ENCODE measurements around the gene CELF2. TPM values are rescaled to one million over a fixed set of nuclear protein-coding genes. Genes with fewer than 3 reads are reported as not detected.

The CELF2 gene
- total RNA-seq, 4 donors from 2014 or later = 27.0 to 44.1 (median 31.3) TPM

DNA sequence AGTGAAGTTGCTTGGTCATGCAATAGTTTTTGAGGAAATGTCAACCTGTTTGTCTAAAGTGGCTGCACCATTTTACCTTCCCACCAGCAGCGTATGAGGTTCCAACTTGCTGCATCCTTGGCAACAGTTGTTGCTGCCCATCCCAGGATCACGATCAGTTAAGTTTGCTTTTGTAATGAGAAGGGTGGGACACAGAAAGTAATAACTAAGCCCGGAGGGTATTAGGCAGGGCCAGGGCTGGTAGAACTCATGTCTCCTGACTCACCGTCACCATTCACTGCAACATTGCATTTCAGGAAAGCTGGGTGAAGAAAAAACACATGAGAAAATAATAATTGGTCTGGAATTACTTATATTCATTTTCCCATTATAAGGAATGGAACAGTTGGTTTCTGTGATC, 25.4 kb downstream of the CELF2 start:
- no peak overlapping the region for H3K27ac ChIP-seq
- no peaks in the 10 kb centered on the region for H3K27me3 ChIP-seq
- TF ChIP-seq POLR2AphosphoS5 (IDR thresholded peaks at IDR 0.05) = no peak
- TF ChIP-seq POLR2A (IDR thresholded peaks at IDR 0.05) = no peak
- TF ChIP-seq, protein P1, sequence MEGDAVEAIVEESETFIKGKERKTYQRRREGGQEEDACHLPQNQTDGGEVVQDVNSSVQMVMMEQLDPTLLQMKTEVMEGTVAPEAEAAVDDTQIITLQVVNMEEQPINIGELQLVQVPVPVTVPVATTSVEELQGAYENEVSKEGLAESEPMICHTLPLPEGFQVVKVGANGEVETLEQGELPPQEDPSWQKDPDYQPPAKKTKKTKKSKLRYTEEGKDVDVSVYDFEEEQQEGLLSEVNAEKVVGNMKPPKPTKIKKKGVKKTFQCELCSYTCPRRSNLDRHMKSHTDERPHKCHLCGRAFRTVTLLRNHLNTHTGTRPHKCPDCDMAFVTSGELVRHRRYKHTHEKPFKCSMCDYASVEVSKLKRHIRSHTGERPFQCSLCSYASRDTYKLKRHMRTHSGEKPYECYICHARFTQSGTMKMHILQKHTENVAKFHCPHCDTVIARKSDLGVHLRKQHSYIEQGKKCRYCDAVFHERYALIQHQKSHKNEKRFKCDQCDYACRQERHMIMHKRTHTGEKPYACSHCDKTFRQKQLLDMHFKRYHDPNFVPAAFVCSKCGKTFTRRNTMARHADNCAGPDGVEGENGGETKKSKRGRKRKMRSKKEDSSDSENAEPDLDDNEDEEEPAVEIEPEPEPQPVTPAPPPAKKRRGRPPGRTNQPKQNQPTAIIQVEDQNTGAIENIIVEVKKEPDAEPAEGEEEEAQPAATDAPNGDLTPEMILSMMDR (IDR thresholded peaks at IDR 0.05) = no peak
- no peak for TF ChIP-seq EP300 (IDR thresholded peaks at IDR 0.05; ENCODE audit: low read depth)
- no peak for DNase-seq
- H3K4me3 ChIP-seq = no peak overlapping the region
- intact Hi-C loops (cut with DNase I; ENCODE audit: low total_unique reads) = no loop called here
- no peaks in the 10 kb centered on the region for H3K36me3 ChIP-seq
- no peaks in the 10 kb centered on the region for H3K9me3 ChIP-seq
- WGBS, 2 donors (ENCODE audit: low coverage in 1 of 2) = 86 to 96% methylated on average over 4 of the region's 4 CpGs
- in situ Hi-C loops (cut with MboI; ENCODE audit: low pct_ligation_motif_present in 1 of 4, low pct_unique_long_range_greater_than_20kb in 1 of 4, low sequenced_read_pairs in 3 of 4) = loop anchor here in 3 of 4 donors (25.0 kb wide), 2 partner anchors 1431 to 1706 kb away; no protein-coding TSS in a partner anchor
- H3K4me1 ChIP-seq = peaks cover 0 to 11% (median 6%) of the 10 kb centered on the region in 4 donors

DNA sequence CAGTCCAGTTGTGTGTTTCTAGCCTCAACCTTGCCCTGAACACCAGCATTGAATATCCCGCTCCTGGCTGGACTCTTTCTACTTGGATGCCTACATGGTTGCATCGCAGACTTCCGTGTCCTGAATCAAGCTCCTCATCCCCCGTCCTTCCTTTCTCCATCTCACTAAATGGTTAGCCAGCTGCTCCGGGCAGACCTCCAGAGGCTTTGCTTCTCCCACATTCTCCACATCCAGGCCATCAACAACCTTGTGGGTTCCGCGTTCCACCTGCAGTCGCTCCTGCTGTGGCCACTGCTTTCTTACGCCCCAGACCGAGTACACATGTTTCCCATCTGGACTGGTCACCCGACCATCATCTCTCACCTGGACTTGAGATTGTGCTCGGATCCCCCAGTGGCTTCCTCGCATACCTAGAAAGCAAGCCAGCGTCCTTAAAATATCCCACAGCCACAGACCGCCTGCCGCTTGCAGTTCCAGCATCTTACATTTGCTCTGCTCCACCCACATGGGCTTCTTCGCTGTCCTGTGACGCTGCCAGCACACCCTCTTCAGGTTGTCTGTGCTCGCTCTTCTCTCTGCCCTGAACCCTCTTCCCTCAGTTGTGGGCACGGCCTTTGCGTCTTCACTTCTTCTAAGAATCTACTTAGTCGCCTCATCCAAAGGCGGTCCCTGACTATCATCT, 25.9 kb downstream of the CELF2 start:
- intact Hi-C loops (cut with DNase I; ENCODE audit: low total_unique reads) (no loop called here), in situ Hi-C loops (cut with MboI; ENCODE audit: low pct_ligation_motif_present in 1 of 4, low pct_unique_long_range_greater_than_20kb in 1 of 4, low sequenced_read_pairs in 3 of 4) (loop anchor here in 3 of 4 donors (25.0 kb wide), 2 partner anchors 1431 to 1706 kb away; no protein-coding TSS in a partner anchor)
- TF ChIP-seq, protein P1 (IDR thresholded peaks at IDR 0.05) = no peak
- TF ChIP-seq POLR2AphosphoS5 (IDR thresholded peaks at IDR 0.05) (no peak), POLR2A (IDR thresholded peaks at IDR 0.05) (no peak), EP300 (IDR thresholded peaks at IDR 0.05; ENCODE audit: low read depth) (no peak)
- H3K4me3 ChIP-seq = no peak overlapping the region
- H3K9me3 ChIP-seq = no peaks in the 10 kb centered on the region
- DNase-seq = no peak
- H3K27me3 ChIP-seq = no peaks in the 10 kb centered on the region
- no peak overlapping the region for H3K27ac ChIP-seq
- peaks cover 4 to 13% (median 9%) of the 10 kb centered on the region in 4 donors for H3K4me1 ChIP-seq
- 91 to 97% methylated on average over 18 to 23 of the region's 23 CpGs for WGBS, 2 donors (ENCODE audit: low coverage in 1 of 2)
- no peaks in the 10 kb centered on the region for H3K36me3 ChIP-seq

DNA sequence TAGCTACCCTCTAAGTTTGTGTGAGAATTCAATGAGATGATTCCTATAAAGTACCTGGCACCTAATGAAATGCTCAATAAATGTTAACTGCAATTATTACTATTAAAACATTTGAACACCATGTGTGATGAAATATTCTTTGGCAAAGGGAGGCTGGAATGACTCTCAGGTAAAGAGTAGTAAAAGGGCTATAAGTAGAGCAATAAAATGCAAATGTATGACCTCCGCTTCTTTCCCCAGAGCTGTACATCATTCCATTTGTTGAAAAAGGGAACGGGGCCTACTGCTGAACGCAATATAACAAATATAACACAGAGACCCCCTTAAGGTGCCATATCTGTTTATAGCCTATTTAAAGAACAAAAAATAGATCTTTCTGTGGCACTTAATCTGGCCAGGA, 27.8 kb downstream of the CELF2 start:
- H3K27ac ChIP-seq = peak overlapping the region in 2 of 4 donors; percentile 24 to 36
- H3K27me3 ChIP-seq = no peaks in the 10 kb centered on the region
- TF ChIP-seq POLR2A (IDR thresholded peaks at IDR 0.05) (no peak), POLR2AphosphoS5 (IDR thresholded peaks at IDR 0.05) (no peak), EP300 (IDR thresholded peaks at IDR 0.05; ENCODE audit: low read depth) (no peak)
- TF ChIP-seq, protein P1 (IDR thresholded peaks at IDR 0.05) = no peak
- intact Hi-C loops (cut with DNase I; ENCODE audit: low total_unique reads) = no loop called here
- H3K4me3 ChIP-seq = no peak overlapping the region
- in situ Hi-C loops (cut with MboI; ENCODE audit: low pct_ligation_motif_present in 1 of 4, low pct_unique_long_range_greater_than_20kb in 1 of 4, low sequenced_read_pairs in 3 of 4) = loop anchor here in 3 of 4 donors (25.0 kb wide), 2 partner anchors 1433 to 1708 kb away; no protein-coding TSS in a partner anchor
- no peaks in the 10 kb centered on the region for H3K9me3 ChIP-seq
- no peak for DNase-seq
- H3K36me3 ChIP-seq = no peaks in the 10 kb centered on the region
- 58 to 60% methylated on average over 3 of the region's 3 CpGs for WGBS, 2 donors (ENCODE audit: low coverage in 1 of 2)
- peaks cover 7 to 15% (median 10%) of the 10 kb centered on the region in 4 donors for H3K4me1 ChIP-seq

DNA sequence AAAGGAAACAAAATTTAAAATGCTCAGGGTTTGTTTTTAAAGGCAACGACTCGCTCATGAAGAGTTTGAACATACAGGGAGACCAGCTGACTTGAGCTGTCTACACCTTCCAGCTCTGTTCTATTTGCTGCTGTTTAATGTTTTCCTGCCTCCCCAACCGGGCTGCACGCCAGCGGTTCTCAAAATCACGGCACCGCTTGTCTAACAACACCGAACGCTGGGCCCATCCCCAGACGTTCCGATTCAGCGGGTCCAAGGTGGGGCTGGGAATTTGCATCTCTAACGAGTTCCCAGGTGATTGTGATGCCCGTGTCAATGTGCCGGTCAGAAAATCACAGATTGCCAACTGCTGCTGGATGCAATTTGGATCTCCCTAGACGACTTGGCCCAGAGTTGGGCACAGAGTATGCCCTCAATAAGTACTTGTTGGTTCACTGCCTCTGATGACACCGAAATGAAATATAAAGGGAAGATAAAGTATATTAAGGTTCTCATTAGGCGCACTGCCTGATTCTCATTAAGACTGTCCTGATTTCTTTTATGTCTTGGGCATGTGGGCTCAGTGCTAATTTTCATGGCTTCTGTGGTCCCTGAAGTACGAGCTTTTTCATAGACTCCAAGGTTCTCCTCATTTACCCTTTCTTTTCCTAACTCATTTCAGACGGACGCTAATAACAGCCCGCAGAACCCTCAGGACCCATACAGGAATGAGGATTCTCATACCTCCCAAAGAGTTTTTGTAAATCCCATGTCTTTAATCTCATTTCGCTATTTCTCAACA, 28.5 kb downstream of the CELF2 start:
- intact Hi-C loops (cut with DNase I; ENCODE audit: low total_unique reads) (no loop called here), in situ Hi-C loops (cut with MboI; ENCODE audit: low pct_ligation_motif_present in 1 of 4, low pct_unique_long_range_greater_than_20kb in 1 of 4, low sequenced_read_pairs in 3 of 4) (loop anchor here in 3 of 4 donors (25.0 kb wide), 2 partner anchors 1434 to 1709 kb away; no protein-coding TSS in a partner anchor)
- Histone ChIP-seq H3K4me3 (no peak overlapping the region), H3K36me3 (no peaks in the 10 kb centered on the region), H3K27me3 (no peaks in the 10 kb centered on the region), H3K9me3 (no peaks in the 10 kb centered on the region), H3K4me1 (peaks cover 7 to 19% (median 14%) of the 10 kb centered on the region in 4 donors), H3K27ac (peak overlapping the region; percentile 11 to 36 (median 21))
- TF ChIP-seq POLR2A (IDR thresholded peaks at IDR 0.05) (no peak), EP300 (IDR thresholded peaks at IDR 0.05; ENCODE audit: low read depth) (no peak), POLR2AphosphoS5 (IDR thresholded peaks at IDR 0.05) (no peak)
- TF ChIP-seq, protein P1 (IDR thresholded peaks at IDR 0.05) = no peak
- 74 to 88% methylated on average over 13 to 23 of the region's 23 CpGs for WGBS, 2 donors (ENCODE audit: low coverage in 1 of 2)
- DNase-seq = no peak
